BE2C (cell line): Measurements from ENCODE around the gene TSKU.

Source experiments
- DNase-seq: peaks from one replicate; pipeline ENCODE4 v3.0.0-alpha.2; 2020
- H3K27me3 ChIP-seq: fragments of 250-450 bp; sonication (Bioruptor Pico); 2 replicates; pipeline ENCODE4 v1.5.1; 2020; ENCODE audit warnings: mild to moderate bottlenecking
- H3K36me3 ChIP-seq: fragments of 250-450 bp; sonication (Bioruptor Pico); 2 replicates; pipeline ENCODE4 v1.5.1; 2020; ENCODE audit warnings: mild to moderate bottlenecking
- H3K4me1 ChIP-seq: fragments of 250-450 bp; sonication (Bioruptor Pico); 2 replicates; pipeline ENCODE4 v1.5.1; 2020
- H3K4me3 ChIP-seq: 2 replicates; pipeline ENCODE4 v1.5.1; 2011; ENCODE audit warnings: low read depth, low read length
- H3K9me3 ChIP-seq: fragments of 250-450 bp; sonication (Bioruptor Pico); 2 replicates; pipeline ENCODE4 v1.5.1; 2020
- TF ChIP-seq, protein P1 (sequence below): IDR thresholded peaks from 2 replicates; pipeline ENCODE4 v1.5.1; 2012; ENCODE audit warnings: mild to moderate bottlenecking, low read depth, low read length

TSKU gene

DNA sequence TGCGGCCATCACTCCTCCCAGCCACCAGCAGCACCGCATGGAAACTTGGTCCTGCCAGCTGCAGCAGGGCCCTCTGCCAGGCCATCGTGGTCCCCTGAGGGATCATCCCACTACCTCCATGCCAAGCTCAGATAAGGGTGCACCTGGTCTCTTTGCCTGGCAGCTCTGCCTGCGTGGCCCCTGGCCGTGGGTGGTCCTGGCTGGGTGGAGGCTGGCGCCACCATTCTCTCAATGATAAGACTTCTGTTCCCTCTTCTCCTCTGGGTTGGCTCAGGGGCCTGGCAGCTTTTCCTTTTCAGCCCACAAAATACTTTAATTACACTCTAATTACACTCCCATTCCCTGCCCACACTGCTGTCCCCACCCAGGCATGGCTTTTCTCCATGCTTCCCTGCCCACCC is 26.8 kb upstream of the TSKU start:
- TF ChIP-seq, protein P1, sequence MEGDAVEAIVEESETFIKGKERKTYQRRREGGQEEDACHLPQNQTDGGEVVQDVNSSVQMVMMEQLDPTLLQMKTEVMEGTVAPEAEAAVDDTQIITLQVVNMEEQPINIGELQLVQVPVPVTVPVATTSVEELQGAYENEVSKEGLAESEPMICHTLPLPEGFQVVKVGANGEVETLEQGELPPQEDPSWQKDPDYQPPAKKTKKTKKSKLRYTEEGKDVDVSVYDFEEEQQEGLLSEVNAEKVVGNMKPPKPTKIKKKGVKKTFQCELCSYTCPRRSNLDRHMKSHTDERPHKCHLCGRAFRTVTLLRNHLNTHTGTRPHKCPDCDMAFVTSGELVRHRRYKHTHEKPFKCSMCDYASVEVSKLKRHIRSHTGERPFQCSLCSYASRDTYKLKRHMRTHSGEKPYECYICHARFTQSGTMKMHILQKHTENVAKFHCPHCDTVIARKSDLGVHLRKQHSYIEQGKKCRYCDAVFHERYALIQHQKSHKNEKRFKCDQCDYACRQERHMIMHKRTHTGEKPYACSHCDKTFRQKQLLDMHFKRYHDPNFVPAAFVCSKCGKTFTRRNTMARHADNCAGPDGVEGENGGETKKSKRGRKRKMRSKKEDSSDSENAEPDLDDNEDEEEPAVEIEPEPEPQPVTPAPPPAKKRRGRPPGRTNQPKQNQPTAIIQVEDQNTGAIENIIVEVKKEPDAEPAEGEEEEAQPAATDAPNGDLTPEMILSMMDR, result no peak
- Histone ChIP-seq H3K36me3 (no peaks in the 10 kb centered on the region), H3K4me1 (no peaks in the 10 kb centered on the region), H3K27me3 (no peaks in the 10 kb centered on the region), H3K4me3 (no peak overlapping the region), H3K9me3 (no peaks in the 10 kb centered on the region)
- DNase-seq, result peak; percentile 66

GRCh38 chr11:76758311-76758710 is 24.8 kb upstream of the TSKU start:
- no peaks in the 10 kb centered on the region for H3K4me1 ChIP-seq
- H3K36me3 ChIP-seq, result no peaks in the 10 kb centered on the region
- TF ChIP-seq, protein P1, result no peak
- no peaks in the 10 kb centered on the region for H3K9me3 ChIP-seq
- H3K27me3 ChIP-seq, result no peaks in the 10 kb centered on the region
- no peak overlapping the region for H3K4me3 ChIP-seq
- DNase-seq, result no peak

DNA sequence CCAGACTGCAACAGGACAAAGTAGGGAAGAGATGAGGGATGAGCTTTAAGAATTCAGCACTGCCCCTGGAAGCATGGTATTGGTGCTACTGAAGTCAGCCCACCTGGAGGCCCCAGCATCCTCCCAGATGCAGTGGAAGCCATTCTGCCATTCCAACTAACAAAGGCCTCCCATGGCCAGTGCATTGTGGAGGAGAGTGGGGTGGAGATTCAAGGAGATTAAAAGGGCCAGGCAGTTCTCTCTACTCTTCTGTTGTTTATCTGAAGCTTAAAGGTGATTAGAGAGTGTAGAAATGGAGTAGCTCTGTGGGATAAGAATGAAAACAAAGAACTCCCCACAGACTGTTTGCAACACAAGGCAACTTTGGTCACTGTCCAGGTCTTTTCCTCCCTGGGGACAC is 24.1 kb upstream of the TSKU start:
- no peaks in the 10 kb centered on the region for H3K4me1 ChIP-seq
- TF ChIP-seq, protein P1, result no peak
- no peaks in the 10 kb centered on the region for H3K9me3 ChIP-seq
- H3K27me3 ChIP-seq, result no peaks in the 10 kb centered on the region
- no peaks in the 10 kb centered on the region for H3K36me3 ChIP-seq
- no peak for DNase-seq
- no peak overlapping the region for H3K4me3 ChIP-seq

DNA sequence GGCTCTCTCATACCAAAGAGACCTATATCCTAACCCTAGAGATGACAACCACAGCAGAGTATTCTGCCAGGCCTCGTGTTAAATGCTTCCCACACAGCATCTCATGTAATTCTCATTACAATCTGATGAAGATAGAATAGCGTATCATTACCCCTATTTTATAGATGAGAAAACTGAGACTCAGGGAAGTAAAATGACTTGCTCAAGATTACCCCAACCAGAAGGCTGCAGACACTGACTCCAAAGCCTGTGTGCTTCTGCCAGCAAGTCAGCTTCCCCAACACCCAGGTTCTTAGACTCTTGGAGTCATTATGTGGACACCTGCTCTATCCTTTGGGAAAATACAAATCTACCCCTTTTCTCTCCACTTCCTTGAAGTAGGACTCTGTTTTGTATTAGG is 23.6 kb upstream of the TSKU start:
- Histone ChIP-seq H3K4me1 (no peaks in the 10 kb centered on the region), H3K9me3 (no peaks in the 10 kb centered on the region), H3K27me3 (no peaks in the 10 kb centered on the region), H3K4me3 (no peak overlapping the region), H3K36me3 (no peaks in the 10 kb centered on the region)
- TF ChIP-seq, protein P1, result no peak
- no peak for DNase-seq

GRCh38 chr11:76760236-76760635 is 22.9 kb upstream of the TSKU start:
- no peaks in the 10 kb centered on the region for H3K9me3 ChIP-seq
- TF ChIP-seq, protein P1, result no peak
- no peaks in the 10 kb centered on the region for H3K27me3 ChIP-seq
- H3K4me3 ChIP-seq, result no peak overlapping the region
- no peaks in the 10 kb centered on the region for H3K36me3 ChIP-seq
- DNase-seq, result no peak
- no peaks in the 10 kb centered on the region for H3K4me1 ChIP-seq

- Histone ChIP-seq H3K4me3 (no peak overlapping the region), H3K27me3 (no peaks in the 10 kb centered on the region)
- TF ChIP-seq, protein P1, result no peak
These were observed 21.3 kb upstream of the TSKU start for GRCh38 chr11:76761718-76762355.

More at GRCh38 chr11:76761718-76762355, 21.3 kb upstream of the TSKU start:
- H3K9me3 ChIP-seq, result no peaks in the 10 kb centered on the region
- H3K36me3 ChIP-seq, result no peaks in the 10 kb centered on the region
- no peak for DNase-seq
- no peaks in the 10 kb centered on the region for H3K4me1 ChIP-seq
